Spleen (tissue), 7 donors: ENCODE measurements around the gene OR10D3.

Experiments
- CTCF ChIP-seq, 11 experiments: fragments of 200-600 bp in 7 of 11; fragments of 450-650 bp in 4 of 11; sonication (generic) in 4 of 11; IDR thresholded peaks in 8 of 11; conservative IDR thresholded peaks in 3 of 11; 1 replicate in 7 of 11; 2 replicates in 4 of 11; pipeline versions ENCODE4 v1.4.0 to v1.8.0; 2016 to 2021; ENCODE audit warnings: antibody characterized with exemption in 11 of 11, inconsistent platforms in 4 of 11, mild to moderate bottlenecking in 1 of 11
- POLR2A ChIP-seq, 3 donors: fragments of 450-650 bp; IDR thresholded peaks; one replicate each; pipeline ENCODE4 v1.5.1; 2017; ENCODE audit warnings: antibody characterized with exemption in 3 of 3, mild to moderate bottlenecking in 1 of 3
- POLR2AphosphoS5 ChIP-seq, 3 donors: sonication (generic); formaldehyde crosslinking; IDR thresholded peaks; one replicate each; pipeline ENCODE4 v1.5.1; 2017; ENCODE audit warnings: antibody characterized with exemption in 3 of 3
- donor health status: DM: no; HTN: no; CAD: no; lungs with moderate emphysema.
- donor health status: DM: no; HTN: no; CAD: no.
- donor health status: DM: no; HTN: no; CAD: no.

- TF ChIP-seq POLR2A (IDR thresholded peaks at IDR 0.05), result no peak
- no peak for TF ChIP-seq CTCF (IDR thresholded peaks at IDR 0.05 in 8 of 11, conservative IDR thresholded peaks at IDR 0.05 in 3 of 11)
- no peak for TF ChIP-seq POLR2AphosphoS5 (IDR thresholded peaks at IDR 0.05)
These were observed 24.1 kb downstream of the OR10D3 start for GRCh38 chr11:124207102-124207792.
